Measurements from ENCODE around the gene FBLN2.

FBLN2 gene

DNA sequence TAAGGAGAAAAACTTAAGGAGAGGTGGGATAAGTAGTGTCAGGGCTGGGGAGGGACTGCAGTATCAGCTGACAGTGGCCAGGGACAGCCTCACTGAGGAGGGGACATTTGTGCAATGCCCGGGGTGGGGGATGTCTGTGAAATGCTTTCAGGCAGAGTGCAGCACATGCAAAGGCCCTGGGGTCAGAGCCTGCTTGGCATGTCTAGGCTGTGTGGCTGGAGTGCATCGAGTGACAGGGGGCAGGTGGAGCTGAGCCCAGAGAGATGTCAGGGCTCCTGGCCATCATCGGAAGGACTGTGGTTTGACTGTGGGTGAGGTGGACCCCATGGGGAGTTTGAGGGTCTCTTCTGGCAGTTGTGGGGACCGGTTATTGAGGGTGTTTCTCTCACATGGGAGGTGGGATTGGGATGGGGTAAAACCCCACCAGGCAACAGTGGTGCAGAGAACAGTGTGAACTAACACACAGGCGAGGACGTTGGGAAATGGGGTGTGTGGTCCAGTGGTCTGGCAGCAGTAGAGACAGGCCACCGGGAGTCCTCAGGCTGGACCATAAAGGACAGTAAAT is 61.2 kb downstream of the FBLN2 start:
- no peak for DNase-seq

DNA sequence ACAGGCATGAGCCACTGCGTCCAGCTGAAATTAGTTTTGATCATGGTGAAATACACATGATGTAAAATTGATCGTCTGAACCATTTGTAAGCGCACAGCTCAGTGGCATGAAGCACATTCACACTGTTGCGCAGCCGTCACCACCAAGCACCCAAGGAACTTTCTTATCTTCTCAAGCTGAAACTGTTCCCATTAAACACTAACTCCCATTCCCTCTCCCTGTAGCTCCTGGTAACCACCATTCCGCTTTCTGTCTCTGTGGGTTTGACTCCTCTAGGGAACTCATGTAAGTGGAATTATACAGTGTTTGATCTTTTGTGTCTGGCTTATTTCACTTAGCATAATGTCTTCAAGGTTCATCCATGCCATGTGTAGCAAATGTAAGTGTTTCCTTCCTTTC is 62.3 kb downstream of the FBLN2 start:
- no peak for DNase-seq

DNA sequence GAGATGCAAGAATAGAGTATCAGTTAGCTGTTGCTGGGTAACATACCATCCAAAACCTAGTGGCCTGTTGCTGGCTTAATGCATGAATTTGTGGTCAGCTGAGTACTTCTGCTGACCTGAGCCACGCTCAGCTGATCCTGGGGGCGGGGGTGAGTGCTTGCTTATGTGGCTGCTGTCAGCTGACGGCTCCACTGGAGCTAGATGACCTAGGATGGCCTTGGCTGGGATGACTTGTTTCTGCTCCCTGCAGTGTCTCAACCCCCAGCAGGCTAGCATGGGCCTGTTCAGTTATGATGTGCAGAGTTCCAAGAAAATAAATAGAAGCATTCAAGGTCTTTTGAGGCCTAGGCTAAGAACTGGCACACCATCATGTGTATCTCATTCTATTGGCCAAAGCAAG is 63.9 kb downstream of the FBLN2 start:
- no peak for DNase-seq

DNA sequence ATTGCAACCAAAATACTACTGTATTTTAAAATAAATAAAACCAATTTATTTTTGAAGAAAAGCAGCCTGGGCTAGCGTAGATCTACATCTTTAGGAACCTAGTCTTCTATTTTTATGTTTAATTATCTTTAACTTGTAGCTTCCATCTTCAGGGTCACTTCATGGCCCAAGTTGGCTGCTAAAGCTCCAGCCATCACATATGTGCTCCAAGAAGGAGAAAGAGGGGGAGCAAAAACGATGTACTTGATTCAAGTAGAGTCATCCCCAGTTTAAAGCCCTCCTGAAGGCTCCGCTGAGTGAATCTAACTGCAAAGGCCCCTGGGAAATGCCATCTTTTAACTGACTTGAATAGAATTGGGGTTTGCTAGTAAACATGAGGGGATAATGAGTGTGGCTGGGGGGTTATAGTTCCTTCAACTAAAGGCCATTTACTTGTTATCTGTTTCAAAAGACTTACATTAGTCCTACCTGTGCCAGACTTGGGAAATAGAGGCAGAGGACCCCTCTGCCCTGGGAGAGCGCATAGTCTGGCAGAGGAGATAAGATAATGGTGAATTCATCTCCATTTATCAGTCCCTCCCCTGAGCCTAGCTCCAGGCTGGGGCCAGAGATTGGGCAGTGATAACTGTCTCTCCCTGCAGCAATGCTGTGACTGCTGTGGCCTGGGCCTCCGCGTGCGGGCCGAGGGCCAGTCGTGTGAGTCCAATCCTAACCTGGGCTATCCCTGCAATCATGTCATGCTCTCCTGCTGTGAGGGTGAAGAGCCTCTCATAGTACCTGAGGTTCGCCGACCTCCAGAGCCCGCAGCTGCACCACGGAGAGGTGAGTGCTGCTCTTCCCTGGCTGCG is 64.6 kb downstream of the FBLN2 start:
- no peak for DNase-seq

DNA sequence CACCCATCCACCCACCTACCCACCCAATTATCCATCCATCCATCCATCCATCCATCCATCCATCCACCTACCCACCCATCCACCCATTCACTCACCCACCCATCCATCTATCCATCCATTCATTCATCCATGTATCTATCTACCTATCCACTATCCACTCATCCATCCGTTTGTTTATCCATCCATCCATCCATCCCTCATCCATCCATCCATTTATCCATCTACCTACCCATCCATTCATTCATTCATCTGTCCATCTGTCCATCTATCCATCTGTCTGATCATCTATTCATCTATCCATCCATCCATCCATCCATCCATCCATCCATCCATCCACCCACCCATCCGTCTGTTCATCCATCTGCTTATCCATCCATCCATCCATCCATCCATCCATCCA is 65.7 kb downstream of the FBLN2 start:
- no peak for DNase-seq

DNA sequence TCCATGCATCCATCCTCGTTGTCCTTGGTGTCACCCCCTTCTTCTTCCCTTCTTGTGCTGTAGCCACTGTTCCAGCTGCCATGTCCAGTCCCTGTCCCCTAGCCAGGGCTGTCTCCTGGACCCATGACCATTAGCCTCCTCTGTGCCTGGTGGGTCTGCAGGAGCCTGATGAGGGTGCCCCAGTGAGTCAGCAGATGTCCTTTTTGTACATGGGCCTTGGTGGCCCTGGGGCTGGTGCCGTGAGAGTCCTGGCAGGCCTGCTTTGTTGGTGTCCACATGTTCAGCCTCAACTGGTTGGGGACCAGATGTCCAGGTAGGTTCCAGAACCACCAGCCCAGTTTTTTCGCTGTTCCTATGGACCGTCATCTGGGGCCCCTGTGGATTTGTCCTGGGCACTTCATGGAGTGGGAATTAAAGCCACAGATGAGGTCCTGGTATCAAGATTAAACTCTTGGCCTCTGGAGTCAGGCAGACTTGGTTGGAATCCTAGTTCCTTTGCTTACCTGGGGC is 66.1 kb downstream of the FBLN2 start:
- no peak for DNase-seq

DNA sequence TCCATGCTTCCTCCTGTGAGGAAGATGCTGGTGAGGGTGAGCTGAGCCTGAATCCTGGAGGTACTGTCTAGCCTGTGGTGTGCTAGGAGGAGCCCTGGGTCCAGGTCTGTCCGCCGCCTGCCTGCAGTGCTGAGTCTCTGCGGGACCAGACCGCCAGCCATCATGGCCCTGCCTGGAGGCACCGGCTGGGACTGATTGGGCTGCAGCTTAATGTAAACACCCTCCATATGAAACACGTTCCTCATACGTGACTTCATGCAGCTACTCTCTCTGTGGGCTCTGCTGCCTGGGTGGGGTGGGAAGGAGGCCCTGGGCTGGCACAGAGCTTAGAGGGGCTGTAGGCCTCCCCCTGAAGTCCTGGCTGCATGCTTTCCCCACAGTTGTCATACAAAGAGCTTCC is 67.4 kb downstream of the FBLN2 start:
- DNase-seq, result no peak

DNA sequence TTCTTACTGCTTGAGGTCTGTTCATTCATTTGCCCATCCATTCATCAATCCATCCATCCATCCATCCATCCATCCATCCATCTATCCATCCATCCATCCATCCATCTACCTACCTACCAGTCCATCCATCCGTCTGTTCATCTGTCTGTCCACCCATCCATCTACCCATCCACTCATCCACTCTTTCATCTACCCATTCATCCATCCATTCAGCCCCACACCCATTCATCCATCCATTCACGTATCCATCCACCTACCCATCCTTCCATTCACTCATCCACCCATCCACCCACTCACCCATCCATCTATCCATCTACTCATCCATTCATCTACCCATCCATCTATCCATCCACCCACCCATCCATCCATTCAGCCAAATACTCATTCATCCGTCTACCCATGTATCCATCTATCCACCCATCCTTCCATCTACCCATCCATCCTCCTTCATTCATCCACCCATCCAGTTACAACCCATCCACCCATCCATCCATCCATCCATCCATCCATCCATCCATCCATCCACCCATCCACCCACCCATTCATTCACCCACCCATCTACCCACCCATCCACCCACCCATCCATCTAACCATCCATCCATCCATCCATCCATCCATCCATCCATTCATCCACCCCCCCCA is 68.3 kb downstream of the FBLN2 start:
- DNase-seq, result no peak

DNA sequence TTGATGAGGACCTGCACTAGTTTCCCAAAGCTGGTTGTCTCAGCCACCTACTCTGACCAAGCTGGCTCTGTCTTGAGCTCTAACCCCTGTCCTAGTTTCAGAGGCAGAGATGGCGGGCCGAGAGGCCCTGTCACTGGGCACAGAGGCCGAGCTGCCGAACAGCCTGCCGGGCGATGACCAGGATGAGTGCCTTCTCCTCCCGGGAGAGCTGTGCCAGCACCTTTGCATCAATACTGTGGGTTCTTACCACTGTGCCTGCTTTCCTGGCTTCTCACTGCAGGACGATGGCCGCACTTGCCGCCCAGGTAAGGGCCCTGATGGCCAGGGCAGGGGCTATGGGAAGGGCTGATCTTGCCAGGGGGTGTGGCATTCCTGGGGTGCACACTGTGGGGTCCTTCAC is 69.1 kb downstream of the FBLN2 start:
- DNase-seq, result no peak

DNA sequence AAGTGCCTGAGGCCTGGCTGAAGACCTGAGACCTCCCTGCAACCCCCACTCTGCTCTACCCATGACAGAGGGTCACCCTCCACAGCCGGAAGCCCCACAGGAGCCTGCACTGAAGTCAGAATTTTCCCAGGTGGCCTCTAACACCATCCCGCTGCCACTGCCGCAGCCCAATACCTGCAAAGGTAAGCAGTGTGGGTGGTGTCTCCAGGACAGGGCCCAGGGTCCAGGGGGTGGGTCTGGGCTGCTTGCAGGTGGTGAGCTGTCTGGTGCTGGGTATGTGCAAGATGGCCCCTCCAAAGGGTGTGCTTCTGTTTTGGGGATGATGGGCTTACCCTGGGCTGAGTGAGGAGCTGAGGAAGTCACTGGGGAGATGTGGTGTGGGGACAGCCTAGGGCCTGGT is 69.9 kb downstream of the FBLN2 start:
- no peak for DNase-seq

DNA sequence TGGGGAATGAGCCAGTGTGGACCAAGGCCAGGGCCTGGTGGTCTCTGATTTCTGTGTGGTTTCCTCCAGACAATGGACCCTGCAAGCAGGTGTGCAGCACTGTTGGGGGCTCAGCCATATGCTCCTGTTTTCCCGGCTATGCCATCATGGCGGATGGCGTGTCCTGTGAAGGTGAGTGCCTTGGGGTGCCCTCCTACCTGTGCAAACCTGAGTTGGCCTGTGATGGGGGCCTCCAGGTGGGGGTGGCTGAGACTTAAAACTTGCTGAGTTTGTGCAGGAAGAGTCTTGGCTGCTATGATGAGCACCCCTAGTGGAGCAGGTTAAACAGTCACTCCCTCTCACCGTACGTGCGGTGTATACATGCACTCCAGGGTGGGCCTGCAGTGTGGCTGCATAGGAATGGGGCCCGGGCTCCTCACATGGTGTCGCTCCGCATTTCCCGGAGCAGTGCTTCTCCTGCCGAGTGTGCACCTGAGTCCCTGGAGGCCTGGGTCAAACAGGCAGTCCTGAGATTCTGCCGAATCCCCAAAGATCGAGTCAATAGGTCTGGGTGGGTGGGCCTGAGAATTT is 70.8 kb downstream of the FBLN2 start:
- DNase-seq, result no peak

DNA sequence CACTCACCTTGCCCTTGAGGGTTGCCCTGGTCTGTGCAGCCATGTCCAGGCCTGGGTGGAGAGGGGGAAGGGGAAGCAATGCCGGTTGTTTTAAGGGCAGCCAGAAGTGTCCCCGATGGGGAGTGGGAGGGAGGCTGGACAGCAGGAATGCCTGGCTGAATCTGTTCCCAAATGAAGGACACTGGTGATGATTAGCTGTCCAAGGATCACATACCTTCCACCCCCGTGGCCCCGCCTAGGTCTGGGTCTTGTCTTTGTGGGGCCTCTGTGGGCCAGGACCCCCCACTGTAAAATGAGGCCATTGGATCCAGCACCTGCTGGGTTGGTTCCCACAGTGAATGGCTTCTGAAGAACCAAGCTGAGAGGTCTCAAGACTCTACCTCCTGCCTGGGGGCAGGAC is 71.4 kb downstream of the FBLN2 start:
- no peak for DNase-seq

DNA sequence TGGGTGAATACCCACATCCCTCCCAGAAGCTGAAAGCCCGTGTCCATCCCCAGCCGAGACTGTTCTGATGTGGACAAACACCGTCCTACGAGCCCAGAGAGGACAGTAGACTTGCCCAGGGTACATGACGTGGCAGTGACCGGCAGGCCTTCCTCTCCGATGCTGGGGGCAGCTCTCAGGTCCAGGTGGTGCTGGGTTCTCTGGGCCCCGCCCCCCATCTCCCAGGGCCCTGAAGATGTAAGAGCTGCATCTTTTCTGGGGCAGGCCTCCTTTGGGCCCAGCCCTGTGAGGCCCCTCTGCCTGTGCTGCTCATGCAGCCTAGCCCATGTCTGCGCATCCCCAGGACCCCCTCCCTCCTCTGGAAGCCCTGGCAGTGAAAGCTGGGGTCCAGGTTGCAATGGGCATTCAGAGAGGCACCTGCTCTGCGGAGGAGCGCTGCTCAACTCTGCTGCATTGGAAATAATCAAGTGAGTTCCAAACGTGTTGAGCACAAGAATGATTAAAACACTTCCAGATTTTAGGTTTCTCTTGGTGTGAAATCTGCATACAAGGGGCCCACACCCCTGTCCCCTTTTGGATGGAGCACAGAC is 71.9 kb downstream of the FBLN2 start:
- no peak for DNase-seq

DNA sequence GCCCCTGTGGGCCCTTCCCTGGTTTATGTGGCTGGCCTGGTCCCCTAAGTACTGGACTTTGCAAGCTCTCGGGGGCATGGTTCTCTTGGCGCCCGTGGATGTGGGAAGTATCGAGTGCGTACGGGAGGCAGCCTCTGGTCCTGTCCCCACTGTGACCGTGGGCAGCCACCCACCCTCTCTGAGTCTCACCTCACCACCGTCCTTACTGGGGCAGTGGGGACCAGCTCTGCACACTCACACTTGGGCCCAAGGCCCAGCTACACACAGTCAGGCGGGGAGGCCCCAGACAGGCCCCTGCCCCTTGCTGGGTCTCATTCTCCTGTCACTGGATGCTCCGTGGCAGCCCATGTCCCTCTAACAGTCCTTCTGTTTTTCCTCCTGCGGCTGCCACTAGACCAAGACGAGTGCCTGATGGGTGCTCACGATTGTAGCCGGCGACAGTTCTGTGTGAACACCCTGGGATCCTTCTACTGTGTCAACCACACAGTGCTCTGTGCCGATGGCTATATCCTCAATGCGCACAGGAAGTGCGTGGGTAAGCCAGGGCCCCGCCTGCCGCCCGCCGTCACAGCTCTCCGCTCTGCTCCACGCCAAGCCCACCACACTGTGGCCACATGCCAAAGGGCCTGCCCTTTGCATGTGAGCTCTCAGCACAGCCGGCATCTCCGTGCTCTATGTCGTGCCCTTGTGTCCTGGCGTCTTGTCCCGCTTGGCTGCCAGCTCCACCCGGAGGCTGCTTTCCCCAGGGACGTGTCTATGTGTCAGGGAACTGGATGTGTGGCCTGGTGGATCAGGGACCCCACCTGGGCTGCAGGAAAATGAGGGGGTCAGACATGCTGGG is 72.7 kb downstream of the FBLN2 start:
- no peak for DNase-seq

DNA sequence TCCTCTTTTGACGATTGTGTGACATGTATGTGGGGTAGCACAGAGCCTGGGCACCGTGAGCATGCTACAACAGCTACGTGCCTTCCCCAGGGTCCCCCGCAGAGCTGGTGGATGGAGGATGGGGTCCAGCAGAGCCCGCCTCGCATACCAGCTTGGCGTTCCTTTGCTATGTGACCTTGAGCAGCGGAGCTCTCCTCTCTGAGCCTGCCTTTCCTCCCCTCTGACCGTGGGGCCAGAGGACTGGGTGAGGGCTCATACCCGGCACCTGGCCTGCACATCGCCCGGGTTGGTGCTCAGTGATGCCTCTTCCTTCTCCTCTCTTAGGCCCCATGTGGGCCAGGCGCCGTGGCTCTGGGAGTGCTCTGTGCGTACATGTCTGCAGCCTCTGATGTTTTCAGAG is 73.4 kb downstream of the FBLN2 start:
- DNase-seq, result no peak

DNA sequence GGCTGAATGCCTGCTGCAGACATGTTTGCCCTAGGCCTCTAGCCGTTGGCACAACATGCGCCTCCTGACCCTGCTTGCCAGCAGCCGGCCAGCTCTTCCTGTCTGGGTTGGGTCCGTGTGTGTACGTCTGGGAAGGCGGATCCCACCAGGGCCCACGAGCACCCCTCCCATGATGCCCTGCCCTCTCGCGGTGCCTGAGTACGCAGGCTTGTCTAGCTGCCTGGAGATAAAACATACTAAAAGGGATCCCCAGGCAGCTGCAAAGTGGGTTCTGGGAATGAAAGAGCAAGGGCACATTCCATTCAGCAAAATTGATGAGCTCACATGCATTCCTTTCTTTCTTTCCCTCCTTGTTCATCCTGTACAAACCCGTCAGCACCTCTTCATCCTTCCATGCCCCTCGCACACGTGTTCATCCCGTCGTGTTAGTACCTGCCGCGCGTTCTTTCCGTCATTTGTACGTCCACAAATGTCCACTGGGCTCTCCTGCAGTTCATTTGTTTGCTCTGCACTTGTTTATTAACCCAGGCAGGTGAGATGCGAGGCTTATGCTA is 74.3 kb downstream of the FBLN2 start:
- no peak for DNase-seq

DNA sequence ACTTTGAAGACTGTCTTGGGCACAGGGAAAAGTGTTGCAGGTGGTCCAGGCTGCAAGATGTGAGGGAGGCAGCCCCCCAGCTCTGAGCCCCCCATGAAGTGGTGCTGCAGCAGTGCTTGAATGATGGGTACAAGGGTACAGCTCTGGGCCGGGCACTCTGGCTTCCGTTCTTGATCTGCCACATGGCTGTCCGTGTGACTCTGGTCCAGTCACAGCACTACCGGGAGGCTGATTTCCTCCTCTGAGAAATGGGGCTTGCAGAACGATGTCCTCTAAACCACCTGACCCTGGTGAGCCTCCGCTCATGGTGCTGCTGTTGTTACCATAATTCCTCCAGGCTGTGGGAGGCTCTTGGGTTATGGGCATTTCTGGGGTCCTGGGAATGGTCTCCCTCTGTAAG is 75.1 kb downstream of the FBLN2 start:
- DNase-seq, result no peak

DNA sequence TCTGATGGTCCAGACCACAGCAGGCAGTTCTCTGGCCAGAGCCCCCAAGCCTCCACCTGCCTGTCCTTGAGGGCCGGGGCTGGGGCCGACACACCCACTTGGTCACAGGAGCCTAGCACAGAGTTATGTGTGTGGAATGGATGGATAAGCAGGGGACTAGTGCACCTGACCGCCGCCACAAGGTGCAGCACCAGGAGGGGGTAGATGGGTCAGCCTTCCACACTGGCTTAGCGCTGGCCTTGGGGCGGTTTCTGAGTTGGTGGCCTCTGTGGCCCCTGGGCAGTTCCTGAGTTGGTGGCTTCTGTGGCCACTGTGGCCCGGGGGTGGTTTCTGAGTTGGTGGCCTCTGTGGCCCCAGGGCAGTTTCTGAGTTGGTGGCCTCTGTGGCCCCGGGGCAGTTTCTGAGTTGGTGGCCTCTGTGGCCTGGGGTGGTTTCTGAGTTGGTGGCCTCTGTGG is 75.8 kb downstream of the FBLN2 start:
- DNase-seq, result no peak

DNA sequence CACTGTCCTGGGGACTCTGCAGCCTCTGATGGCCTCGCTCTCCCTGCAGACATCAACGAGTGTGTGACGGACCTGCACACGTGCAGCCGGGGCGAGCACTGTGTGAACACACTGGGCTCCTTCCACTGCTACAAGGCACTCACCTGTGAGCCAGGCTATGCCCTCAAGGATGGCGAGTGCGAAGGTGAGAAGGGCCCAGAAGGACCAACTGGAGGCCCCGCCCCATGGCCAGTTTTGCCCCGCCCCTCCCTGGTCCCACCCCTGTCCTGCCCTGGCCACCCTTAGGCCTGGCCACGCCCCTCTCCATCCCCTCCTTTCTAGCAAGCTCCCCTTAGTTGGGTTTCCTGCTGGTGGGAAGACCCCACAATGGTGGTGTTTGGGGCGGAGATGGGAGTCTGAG is 77.5 kb downstream of the FBLN2 start:
- DNase-seq, result no peak

DNA sequence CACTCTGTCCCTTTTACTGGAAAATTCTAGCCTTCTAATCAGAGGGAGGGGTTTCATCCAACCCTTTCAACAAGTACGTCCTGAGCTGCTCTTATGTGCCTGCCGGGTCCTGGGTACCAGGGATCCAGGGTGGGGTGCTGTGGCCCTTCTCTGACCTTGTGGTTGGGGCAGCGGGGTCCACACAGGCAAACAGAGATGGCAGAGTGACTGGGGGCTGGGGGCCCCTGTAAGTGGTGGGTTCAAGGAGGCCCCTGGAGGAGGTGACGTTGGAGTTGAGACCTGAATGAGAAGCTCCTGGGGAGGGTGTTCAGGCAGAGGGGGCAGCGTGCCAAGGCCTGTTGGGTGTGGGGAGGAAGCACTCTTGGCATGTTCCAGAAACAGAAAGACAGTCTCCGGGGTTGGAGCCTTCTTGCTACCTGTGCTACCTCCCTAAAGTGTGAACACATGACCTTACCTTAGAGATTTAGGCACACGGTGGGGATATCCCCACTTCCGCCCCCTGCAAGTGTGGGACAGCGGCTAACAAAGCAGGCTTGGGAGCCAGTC is 78.1 kb downstream of the FBLN2 start:
- DNase-seq, result no peak

DNA sequence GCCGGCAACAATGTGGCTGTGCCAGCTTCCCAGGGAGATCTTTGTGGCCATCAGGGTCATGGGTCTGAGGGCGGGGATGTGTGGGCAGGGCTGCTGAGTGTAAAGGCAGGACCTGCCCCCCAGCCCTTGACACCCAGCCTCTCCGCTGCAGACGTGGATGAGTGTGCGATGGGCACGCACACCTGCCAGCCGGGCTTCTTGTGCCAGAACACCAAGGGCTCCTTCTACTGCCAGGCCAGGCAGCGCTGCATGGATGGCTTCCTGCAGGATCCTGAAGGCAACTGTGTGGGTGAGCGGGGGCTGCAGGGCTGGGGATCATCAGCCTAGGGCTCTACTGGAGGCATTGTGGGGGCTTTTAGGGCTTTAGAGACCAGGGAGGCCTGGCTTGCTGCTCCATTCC is 78.8 kb downstream of the FBLN2 start:
- DNase-seq, result no peak

DNA sequence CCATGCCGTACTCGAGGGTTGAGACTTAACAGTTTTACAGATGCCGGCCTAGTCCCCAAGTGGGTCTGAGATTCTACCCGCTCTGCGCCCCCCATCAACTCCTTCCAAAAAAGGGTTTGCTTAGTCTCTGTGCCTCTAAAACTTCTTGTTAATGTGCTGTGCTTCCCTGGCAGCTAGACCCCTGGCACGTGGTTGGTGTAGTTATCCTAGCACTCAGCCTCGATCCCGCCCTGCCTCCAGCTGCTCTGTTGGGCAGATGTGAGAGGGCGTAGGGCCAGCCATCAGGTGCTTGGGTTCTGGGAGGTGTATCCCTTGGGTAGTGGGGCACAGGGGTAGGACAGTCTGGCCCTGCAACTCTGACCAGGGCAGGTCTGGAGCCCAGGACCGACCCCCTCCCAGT is 79.5 kb downstream of the FBLN2 start:
- DNase-seq, result no peak

All from MV-4-11 (cell line).